HUDEP-2 (cell line): ENCODE data around the gene FOXN4.

Experiments
- DNase-seq, 76 experiments: peaks; one replicate each; lab custom pipeline; 2025; ENCODE audit not compliant: unreplicated experiment in 76 of 76; lab: John Stamatoyannopoulos, UW

The FOXN4 gene

GRCh38 chr12:109309381-109310246, 530 bp upstream of the FOXN4 start:
- no peak for DNase-seq

DNA sequence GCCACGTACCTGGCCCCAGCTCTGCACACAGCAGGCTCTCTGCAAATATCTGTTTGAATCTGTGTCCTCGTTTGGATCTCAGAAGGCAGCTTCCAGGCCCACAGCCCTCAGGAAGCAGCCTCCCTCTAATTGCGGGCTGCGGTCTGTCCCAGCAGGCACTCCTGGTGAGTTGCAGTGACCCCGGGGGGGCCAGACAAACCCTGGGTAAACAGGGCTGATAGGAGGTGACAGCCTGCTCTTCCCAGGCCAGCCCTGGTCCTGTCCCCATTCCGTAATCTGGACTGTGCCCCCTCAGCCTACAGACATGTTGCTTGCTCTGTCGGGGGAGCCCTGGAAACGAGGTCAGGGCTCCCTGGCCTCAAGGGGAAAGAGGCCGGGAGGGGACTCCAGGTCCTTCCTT, 2.0 kb downstream of the FOXN4 start:
- DNase-seq, result no peak

- no peak for DNase-seq
These were observed 3.5 kb downstream of the FOXN4 start for GRCh38 chr12:109305547-109305946.

- DNase-seq, result no peak
These were observed 4.6 kb downstream of the FOXN4 start for GRCh38 chr12:109304485-109304884.

- DNase-seq, result no peak
These were observed 6.3 kb downstream of the FOXN4 start for GRCh38 chr12:109302770-109303169.

DNA sequence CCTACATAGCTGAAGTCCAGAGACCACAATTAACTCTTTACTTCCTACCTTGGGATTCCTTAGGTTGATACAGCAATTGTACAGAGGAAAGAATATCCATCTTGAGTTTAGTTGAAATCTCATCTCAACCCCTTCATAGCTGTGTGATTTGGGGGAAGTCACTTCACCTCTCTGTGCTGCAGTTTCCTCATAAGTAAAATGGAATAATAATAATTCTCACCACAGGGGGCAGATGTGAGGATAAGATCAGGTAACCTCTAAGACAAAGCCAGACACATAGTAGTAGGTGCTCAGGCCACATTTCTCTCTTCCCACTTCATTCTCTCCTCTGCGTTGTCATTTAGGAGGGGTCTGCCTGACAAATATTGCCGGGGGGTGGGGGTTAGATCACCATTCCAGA, 6.7 kb downstream of the FOXN4 start:
- no peak for DNase-seq

DNA sequence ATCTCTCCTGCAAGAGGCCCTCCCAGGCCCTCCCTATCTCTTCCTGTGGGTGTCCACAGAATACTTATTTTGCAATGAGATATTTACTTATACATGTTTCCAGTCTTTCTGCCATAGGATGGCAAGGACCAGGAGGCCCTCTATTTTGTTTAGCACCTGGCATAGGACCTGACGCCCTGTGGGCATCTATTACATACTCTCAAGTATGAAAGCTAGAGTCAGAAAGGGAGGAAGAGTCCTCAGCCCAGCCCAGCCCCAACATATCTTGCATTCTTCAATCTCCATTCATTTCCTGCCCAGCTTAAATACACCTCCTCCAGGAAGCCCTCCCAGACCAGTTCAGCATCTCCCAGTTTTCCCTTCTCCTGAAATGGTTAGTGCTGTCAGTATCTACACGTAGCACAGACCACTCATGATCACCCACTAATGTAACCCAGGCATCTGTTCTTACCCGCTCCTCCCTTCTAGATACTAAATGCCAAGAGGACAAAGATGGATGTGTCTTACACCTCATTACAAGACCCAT, 7.4 kb downstream of the FOXN4 start:
- DNase-seq, result no peak

DNA sequence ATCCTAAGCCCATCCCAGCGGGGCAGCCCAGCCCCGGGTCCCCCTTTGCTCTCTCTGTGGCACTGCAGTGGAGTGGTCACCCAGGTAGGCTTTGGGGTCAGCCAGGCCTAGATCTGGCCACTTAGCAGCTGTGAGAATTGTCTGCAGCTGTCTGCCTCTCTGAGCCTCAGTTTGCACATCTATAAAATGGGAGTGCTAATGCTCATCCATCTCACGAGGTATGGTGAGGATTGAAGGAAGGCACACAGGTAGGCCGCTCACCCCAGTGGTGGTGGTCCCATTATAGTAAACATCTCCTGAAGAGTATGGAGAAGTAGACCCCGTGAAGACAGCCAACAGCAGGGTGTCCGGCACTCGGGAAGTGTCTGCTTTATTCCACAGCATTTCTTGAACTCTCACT, 9.2 kb downstream of the FOXN4 start:
- no peak for DNase-seq

GRCh38 chr12:109296431-109296830, 12.7 kb downstream of the FOXN4 start:
- no peak for DNase-seq

GRCh38 chr12:109295764-109296425, 13.2 kb downstream of the FOXN4 start:
- DNase-seq, result no peak

DNA sequence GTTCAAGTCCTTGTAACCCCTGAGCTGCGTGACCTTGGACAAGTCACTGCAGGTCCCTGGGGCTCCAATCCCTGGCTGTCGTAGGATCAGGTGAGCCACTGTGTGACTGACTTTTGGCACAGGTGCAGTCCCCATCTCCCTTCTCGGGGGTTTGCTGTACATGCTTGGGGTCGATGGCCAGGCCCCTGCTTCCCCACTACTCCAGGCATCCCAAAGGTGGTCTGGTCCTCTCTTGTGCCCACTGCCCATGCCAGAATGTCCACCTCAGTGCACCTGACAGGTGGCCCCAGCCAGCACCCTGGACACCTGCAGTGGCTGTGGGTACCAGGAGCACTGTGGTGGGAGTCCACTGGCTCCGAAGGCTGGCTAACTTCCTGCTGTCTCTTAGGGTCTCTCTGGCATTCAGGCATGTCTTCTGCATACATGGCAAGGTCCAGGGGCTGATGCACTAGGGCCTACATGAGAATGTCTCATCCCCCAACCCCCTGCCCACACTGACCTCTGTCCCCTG, 14.7 kb downstream of the FOXN4 start:
- DNase-seq, result no peak

- DNase-seq, result no peak
These were observed 16.0 kb downstream of the FOXN4 start for GRCh38 chr12:109293106-109293505.

- DNase-seq, result no peak
These were observed 16.8 kb downstream of the FOXN4 start for GRCh38 chr12:109292342-109292711.

GRCh38 chr12:109291521-109292341, 17.4 kb downstream of the FOXN4 start:
- no peak for DNase-seq

GRCh38 chr12:109291117-109291516, 18.0 kb downstream of the FOXN4 start:
- DNase-seq, result no peak

GRCh38 chr12:109290061-109290460, 19.0 kb downstream of the FOXN4 start:
- DNase-seq, result no peak

DNA sequence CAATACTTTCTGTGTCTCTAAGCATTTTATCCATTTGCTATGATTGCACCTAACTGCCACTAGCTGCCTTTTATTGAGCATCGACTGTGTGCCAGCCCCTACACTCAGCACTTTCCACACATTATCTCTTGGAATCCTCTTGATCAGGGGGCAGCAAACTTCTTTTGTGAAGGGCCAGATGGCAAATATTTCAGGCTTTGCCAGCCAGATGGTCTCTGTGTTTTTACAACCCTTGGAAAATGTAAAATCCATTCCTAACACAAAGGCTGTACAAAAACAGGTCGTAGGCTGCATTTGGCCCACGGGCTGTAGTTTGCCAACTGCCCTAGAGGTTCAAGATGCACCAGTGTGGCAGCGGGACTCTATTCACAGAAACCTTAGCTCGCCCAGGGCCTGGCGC, 19.5 kb downstream of the FOXN4 start:
- DNase-seq, result no peak

GRCh38 chr12:109289004-109289403, 20.1 kb downstream of the FOXN4 start:
- DNase-seq, result no peak

DNA sequence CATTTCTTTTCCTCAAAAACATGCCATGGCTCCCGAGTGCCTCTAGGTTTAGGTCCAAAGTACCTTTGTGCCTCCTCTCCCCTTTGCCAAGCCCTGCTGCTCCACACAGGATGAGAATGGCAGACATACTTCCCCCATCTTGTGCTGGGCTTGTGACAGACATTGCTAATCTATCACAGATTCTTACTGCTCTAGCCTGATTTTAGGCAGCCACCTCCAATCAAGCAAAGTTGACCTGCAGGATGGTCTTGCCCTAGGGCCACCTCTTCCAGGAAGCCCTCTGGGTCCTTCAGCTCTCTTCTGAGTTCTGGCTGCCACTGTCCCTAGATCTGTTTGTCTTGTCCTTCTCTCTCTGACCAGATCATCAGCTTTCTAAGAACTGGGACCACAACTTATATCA, 20.5 kb downstream of the FOXN4 start:
- DNase-seq, result no peak

- no peak for DNase-seq
These were observed 21.1 kb downstream of the FOXN4 start for GRCh38 chr12:109287811-109288469.
